Stimulated activated CD4-positive, alpha-beta T cell treated with anti-CD3 and anti-CD28 coated beads, TNF-alpha, amount 100 ng/mL, for 24 hours (primary cell): Measurements from ENCODE around the gene CCKAR.

Source experiments
- DNase-seq, 3 experiments: peaks; one replicate each; pipeline ENCODE4 v3.0.0-alpha.2; 2020; ENCODE audit warnings: low read depth in 3 of 3

Gene CCKAR

DNA sequence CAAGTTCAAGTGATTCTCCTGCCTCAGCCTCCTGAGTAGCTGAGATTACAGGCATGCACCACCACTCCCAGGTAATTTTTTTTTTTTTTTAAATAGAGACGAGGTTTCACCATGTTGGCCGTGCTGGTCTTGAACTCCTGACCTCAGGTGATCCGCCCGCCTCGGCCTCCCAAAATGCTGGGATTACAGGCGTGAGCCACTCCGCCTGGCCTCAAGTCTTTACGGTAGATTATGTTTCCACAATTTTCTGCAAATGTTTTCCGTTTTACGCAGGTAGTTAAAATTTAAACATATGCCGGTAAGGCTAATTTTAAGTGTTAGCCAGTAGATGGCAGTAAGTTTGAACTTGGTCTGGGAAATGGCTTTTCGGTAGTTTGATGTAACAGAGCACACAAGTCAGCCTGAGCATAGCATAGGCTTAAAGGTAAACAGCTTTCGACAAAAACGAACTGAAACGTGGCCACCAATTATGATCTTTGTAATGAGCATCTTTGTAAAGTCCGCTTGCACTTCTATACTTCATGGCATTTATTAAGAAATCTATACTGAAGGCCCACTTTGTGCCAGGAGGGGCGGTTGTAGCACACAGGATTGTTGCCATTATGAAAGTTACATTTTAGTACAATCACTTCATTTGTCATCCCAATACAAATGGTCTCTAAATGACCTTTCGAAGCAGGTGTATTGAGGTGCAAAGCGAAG, 31.1 kb downstream of the CCKAR start:
- DNase-seq, result no peak

GRCh38 chr4:26458157-26458561, 32.1 kb downstream of the CCKAR start:
- DNase-seq, result no peak

- DNase-seq, result no peak
Observed at GRCh38 chr4:26457412-26457811, 32.9 kb downstream of the CCKAR start.

DNA sequence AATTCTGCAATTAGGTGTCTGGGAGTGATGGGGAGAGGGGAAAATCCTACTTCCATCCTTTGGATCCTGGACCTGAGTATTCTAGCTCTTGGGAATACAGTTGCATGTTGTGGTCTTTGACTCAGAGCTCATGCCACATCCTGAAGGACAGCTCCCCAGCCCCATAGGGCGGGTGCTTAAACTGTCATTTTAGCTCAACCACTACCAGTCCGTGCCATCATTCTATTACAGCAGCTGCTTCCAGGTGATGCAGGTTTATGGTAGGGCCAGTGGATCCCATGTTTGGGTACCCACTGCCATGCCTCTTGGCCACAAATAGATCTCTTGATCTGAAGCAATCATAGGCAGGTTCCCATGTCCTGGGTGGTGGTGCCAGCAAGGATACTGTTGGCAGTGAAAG, 34.7 kb downstream of the CCKAR start:
- no peak for DNase-seq

GRCh38 chr4:26454961-26455360, 35.3 kb downstream of the CCKAR start:
- no peak for DNase-seq

DNA sequence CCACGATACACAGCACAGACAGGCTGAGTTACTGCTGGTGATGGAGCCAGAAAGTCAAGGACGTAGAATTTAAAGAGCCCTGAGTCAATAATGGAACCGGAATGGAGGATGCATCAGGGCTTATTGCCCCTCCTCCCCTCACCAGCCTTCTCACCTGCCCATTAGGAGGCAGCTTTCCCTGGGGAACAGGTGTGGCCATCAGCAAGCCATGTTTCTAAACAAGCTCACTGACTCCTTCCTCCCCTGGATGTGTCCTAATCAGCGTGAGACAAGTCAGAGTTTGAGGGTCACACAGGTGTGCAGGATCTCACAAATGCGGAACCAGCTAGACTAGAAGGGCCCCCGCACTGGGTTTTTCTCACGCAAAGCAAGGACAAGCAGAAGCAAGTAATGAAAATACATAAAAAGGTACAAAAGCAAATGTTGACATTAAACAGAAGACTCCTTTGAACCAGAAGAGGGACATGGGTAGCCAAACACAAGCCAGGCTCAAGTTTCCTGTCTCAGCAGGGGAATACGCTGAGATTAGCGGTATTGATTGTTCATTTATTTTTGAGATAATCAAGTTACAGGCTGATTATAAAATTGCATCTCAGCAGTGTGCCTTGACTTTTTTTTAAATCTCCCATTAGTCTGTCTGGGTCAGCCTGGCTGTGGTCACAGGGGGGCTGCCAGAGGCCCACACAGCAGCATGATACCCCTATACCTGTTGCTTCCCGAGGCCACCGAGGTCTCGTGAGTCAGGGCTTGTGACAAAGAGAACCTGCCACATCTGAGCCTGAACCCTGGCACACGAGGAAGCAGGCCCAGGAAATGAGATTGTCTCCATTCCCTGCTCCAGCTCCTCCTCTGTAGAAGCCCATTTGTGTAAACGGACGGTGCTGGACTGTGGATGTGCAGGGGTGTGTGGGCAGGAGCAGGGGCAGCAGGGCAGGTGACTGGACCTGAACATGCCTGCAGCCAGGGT, 37.4 kb downstream of the CCKAR start:
- no peak for DNase-seq

DNA sequence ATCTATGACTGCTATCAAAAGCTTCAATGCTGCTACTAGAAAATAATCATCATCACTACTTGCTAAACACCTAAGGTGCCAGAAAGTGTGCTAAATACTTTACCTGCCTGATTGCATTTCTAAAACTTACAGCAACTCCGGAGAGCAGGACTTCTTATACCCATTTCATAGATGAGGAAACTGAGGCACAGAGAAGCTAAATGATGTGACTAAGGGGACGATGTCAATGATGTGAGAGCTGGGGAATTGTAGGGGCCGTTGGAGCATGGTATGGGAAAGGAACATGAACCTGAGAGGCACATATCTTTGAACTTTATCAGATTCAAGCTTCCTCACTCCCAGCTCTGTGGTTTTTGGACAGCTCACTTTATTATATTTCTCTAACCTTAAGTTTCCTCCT, 38.7 kb downstream of the CCKAR start:
- no peak for DNase-seq

DNA sequence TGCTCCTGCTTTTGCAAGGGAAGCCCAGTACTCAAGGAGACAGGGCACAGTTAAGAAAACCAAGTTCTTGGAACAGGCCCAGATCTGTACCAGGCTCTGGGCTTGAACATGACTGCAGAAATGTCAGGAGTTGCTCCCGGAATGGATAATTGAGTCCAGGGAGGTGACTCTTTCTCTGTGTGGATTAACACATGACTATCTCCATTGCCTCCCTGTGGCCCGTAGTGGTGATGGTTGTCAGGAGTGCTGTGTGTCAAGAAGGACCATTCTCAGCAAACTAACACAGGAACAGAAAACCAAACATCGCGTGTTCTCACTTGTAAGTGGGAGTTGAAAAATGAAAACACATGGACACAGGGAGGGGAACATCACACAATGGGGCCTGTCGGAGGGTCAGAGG, 39.9 kb downstream of the CCKAR start:
- no peak for DNase-seq

- DNase-seq, result no peak
Observed at GRCh38 chr4:26447378-26447777, 42.9 kb downstream of the CCKAR start.

DNA sequence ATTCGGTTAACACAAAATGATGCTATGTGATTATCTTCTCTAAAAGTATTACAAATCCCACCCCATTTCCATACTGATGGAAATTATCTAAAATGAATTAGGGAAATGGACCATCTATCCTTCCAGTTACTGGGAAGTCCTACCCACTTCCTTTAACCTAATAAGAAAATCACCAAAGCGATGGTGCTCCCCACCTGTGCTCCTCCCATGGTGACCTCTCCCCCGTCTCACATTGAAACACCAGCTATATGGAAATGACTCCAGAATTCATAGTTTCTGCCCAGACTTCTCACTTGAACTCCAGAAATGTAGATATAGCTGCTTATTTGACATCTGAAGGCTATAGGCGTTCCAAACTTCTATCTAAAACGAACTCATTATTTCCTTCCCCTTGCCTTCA, 48.5 kb downstream of the CCKAR start:
- no peak for DNase-seq

- no peak for DNase-seq
Observed at GRCh38 chr4:26441102-26441501, 49.2 kb downstream of the CCKAR start.

GRCh38 chr4:26434030-26434639, 56.1 kb downstream of the CCKAR start:
- DNase-seq, result no peak

- no peak for DNase-seq
Observed at GRCh38 chr4:26433556-26433955, 56.7 kb downstream of the CCKAR start.

DNA sequence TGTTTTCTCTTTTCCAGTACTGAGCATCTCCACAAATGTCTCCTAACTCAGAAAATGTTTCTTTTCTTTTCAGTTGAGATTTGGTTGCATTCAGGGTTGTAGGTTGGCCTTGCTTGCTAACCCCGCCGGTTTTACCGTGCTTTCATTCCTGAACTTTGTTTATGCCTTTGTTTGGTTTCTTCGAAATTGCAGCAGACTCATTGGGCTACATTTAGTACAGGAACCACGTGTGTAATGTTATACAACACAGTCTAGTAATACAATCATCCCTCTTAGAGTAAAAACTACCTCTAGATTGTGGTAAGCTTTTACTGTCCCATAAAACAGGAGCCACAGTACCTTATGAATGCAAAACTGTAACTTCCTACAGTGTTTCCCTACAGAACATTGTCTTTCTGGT, 57.9 kb downstream of the CCKAR start:
- DNase-seq, result no peak

DNA sequence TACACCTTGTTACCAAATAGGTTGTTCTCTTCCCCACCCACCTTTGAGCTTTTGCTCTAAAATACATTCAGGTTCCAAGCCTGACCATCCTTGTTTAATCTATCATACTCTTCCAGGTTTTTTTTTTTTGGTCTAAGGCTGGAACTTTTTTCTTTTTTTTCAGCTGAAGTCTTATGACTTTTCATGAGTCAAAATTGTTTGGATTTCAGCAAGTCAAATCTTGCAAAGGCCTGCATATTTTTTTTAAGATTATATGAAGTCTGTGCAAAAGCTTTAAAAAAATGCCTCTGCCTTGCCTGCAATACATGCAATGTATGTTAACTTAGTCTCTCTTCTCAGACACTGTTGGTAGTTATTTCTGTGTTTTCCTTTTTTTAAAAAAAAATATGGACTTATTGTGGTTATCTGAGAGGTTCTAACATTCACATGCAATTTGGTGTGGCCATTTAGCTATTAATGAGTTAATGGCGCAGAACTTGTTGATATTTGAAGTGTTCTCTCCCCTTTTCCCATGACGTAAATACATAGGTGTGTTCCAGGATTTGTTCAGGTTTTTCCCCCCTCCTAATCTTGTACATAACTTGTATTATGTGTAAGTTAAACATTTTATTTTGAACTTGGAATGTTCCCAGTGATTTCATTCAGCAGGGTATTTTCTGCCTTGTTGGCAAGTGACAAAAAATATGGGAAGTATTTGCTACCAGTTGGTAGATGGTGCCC, 58.7 kb downstream of the CCKAR start:
- no peak for DNase-seq
